ENCODE measurements around the gene BCAT1. TPM values are rescaled to one million over a fixed set of nuclear protein-coding genes. Genes with fewer than 3 reads are reported as not detected.

BCAT1 gene, protein sequence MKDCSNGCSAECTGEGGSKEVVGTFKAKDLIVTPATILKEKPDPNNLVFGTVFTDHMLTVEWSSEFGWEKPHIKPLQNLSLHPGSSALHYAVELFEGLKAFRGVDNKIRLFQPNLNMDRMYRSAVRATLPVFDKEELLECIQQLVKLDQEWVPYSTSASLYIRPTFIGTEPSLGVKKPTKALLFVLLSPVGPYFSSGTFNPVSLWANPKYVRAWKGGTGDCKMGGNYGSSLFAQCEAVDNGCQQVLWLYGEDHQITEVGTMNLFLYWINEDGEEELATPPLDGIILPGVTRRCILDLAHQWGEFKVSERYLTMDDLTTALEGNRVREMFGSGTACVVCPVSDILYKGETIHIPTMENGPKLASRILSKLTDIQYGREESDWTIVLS
- total RNA-seq = 40.8 TPM
- long read RNA-seq, full-length matches to known transcripts = 13 of 25 reads
- long read RNA-seq, partial matches to known transcripts = 1 of 25 reads
- long read RNA-seq, other reads (novel, unspliced or antisense) = 11 of 25 reads

DNA sequence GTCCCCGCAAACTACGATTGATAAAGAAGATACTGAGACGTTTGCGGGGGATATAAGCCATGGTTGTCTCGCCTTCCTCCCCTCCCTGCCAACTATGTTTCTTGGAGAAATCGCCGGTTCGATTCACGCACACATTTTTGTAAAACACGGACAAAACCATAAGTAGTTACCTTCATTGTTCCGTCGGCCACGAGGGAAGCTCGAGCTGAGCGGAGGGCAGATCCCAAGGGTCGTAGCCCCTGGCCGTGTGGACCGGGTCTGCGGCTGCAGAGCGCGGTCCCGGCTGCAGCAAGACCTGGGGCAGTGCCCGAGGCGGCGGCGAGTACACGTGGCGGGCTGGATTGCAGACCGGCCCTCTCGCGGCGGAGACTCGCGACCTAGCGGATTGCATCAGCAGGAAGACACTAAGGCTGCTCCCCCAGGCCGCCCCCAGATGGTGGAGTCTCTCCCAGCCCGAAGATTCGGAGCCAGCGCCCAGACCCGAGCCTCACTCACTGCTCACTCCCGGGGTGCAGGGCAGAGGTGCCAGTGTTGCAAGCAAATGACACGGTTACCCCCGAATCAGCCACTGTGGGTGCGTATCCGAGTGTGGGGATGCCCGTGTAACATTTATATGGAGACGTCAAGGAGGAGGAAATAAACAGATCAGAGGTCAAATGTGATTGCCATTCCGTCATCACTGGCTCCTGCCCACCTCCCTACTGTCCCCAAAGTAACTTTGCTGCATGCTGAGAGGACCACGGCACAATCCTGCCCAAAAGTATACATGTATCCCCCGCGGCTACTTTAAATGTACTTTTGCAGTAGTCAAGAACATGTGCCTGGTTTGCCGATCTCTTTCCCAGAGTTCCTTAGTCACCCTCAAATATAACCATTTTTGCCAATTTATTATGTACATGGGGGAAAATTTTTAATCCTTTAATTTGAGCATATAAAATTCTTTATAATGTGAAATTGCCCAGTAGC, at the start of gene BCAT1:
BCAT1 (minus strand) TSS at position 345 of the 966 bp plus-strand sequence; CDS start at position 176, 169 bp downstream.
- peak; percentile 92 for DNase-seq (ENCODE audit: low spot score)

DNA sequence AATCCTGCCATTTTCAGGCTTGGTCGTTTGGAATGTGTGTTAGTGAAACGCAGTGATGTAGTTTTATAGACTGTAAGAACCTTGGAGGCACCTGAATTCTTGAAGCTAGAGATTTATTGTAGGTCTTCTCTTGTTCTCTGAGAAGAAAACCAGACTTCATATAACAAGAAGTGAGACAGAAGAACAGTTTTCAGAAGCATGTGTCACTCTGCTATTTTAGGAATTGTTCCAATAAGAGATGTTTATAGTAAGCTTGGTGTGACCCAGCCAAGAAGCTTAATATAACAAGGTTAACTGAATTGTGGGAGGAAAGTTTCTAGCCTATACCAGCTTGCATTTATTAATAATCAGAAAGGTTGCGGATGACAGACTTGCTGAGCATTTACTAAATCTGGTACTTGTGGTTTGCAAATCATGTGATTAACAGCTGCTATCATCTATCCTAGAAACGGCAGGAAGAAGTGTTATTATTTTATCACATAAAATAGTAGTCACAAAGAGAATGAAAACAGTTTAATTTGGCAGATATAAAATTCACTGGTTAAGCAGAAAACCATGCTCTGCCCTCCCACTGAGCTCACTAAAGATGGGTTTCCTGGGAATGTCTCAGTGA, 49.2 kb upstream of the BCAT1 start:
- no peak for DNase-seq (ENCODE audit: low spot score)

DNA sequence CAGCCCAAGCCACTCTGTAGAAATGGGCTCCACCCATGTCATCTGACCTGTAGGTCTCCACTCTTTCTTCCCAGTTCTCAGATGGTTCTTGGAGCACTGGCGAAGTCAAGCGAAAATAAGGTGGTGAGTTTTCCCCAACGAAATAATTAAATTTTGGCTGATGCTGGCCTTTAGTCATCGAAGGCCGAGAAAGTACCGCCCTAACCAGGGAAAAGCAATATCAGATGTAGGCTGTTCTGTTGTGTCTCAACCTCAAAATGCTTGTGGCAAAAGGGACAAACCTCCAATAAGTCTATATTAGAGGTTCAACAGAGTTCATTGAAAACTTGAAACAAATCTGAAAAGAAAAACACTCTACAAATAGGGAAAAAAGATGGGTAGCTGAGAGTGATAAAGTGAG, 48.6 kb upstream of the BCAT1 start:
- no peak for DNase-seq (ENCODE audit: low spot score)

DNA sequence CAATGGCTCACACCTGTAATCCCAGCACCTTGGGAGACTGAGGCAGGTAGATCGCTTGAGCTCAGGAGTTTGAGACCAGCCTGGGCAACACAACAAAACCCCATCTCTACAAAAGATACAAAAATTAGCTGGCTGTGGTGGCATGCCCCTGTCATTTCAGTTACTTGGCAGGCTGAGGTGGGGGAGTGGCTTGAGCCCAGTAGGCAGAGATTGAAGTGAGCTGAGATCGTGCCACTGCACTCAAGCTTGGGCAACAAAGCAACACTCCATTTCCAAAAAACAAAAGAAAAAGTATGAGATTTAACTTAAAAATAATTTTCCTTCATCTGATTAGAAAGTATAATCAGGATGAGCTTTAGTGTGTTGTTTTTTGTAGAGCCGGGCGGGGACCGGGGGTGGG, 47.9 kb upstream of the BCAT1 start:
- DNase-seq (ENCODE audit: low spot score) = no peak

DNA sequence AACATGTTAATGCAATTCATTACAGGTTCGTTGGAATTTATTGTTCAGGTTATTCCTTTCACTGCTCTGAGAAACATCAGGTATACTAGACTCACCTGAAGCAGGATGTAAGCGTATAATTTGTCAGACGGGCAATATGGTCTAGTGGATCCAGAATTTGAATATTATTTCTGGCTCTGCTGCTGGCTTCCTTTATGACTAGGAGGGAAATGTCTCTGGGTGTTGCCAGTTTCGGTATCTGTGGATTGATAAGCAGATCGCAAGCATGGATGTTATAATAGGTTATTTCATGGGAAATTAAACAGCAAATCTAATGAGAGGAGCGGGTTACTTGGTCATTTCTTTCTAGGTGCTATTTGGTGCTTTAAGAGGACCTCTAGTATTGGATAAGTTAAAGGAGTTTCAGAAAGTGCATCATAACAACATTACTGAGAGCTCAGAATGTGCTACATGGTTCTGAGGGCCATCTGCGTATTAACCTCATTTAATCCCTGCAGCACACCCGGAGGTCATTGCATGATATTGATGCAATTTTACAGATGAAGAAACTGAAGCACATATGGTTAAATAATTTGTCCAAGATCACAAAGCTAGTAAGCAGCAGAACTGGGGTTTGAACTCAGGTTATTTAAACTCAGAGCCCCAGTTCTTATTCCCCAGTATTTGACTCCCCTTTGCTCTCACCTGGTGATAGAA, 47.3 kb upstream of the BCAT1 start:
- no peak for DNase-seq (ENCODE audit: low spot score)

DNA sequence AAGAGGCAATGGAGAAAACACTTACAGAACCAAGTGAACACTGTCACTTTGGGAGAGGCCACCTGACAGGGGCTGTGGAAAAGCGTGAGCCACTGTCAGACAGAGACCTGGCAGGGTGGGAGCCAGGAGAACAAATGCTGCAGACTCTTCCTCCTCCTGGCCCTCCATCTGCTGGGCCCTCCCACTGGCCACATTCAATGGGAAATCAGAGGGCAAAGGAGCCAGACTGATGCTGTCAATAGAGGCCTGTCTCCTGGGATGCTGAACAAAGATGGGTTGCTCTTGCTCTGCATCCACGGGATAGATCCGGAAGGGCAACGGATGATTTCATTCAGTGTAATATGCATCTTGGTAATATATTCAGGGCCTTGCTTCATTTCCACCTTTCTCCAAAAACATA, 44.9 kb upstream of the BCAT1 start:
- DNase-seq (ENCODE audit: low spot score) = no peak

DNA sequence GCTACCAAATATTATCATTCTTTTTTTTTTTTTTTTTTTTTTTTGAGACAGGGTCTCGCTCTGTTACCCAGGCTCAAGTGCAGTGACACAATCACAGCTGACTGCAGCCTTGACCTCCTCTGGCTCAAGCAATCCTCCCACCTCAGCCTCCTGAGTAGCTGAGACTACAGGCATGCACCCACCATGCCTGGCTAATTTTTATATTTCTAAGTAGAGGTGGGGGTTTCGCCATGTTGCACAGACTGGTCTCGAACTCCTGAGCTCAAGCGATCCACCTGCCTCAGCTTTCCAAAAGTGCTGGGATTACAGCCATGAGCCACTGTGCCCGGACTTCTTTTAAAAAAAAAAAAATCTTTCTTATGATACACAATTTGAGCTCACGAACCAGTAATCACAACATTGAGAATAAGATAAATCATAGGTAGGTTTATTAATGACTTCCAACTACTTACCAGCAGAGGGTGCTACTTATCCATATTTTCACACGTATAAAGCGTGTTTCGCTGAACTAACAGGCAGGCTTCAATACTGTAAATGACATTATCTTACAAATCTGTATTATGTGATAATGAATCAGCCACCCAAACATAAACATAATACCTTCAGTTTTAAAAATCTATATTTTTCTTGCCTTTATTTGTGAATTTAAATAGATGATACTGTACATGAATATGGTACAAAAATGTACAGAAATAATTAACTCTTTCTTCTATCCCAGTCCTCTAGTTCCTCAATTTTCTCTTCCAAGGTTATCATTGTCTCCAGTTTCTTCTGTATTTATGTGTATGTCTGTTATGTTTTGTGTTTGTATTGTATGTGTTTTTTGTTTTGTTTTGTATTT, 42.5 kb upstream of the BCAT1 start:
- DNase-seq (ENCODE audit: low spot score) = no peak

DNA sequence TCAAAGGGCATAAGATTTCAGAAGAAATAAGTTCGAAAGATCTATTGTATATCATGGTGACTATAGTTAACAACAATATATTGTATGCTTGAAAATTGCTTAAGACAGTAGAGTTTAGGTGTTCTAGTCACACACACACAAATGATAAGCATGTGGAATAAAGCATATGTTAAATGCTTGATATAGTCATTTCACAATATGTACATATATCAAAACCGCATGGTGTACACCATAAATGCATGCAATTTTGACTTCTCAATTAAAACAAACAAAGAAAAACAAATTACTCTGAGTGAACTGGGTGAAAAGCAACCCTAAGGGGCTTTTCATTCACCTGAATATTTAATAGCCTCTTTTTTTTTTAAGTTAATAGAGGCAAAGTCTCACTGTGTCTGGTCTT, 40.3 kb upstream of the BCAT1 start:
- DNase-seq (ENCODE audit: low spot score) = no peak

DNA sequence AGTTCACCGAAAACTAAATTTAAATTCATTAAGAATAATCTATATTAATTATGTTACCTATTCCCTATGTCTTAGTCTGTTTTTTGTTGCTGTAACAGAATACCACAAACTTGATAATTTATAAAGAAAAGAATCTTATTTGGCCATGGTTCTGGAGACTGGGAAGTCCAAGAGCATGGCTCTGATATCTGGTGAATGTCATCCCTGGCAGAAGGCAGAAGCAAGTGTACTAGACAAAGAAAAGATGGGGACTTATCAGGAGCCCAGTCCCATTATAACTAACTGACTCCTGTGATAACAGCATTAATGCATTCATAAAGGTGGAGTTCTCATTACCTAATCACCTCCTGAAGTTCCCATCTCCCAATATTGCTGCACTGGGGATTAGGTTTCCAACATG, 33.3 kb upstream of the BCAT1 start:
- DNase-seq (ENCODE audit: low spot score) = no peak

DNA sequence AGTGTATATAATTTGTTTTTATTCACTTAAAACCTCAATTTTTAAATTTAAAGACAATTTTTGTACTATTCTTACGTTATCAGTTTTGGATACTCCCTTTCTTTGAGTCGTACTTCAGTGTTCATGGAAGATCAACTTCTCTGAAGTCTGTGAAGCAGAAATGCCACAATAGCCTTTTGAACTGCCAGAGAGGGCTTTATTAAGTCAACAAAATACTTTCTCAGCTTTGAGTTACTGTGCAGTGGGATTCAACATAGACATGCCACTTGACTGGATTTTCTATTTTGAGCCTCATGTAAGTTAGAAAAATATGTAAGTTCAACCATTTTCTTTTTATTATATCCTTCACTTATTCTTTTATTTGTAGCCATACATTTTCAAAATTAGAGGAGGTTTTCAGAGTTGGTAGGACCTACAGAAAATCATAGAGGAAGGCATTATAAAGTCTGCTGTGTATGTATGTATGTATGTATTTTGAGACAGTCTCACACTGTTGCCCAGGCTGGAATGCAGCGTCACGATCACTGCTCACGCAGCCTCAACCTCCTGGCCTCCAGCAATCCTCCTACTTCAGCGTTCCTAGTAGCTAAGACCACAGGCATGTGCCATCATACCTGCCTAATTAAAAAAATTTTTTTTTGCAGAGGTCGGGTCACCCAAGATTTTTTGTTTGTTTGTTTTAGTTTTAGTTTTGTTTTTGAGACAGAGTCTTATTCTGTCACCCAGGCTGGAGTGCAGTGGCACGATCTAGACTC, 31.3 kb upstream of the BCAT1 start:
- DNase-seq (ENCODE audit: low spot score) = no peak

DNA sequence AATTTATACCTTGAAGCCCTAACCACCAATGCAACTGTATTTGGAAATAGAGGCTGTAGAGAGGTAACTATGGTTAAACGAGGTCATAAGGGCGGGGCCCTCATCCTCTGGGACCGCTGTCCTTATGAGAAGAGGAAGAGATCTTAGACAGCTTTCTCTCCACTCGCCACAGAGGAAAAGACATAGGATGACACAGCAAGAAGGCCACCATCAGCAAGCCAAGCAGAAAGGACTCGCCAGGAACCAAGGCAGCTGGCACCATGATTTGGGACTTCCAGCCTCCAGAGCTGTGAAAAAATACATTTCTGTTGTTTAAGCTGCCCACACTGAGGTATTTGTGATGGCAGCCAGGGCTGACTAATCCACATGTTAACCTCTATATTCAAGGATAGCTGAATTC, 30.4 kb upstream of the BCAT1 start:
- DNase-seq (ENCODE audit: low spot score) = no peak

DNA sequence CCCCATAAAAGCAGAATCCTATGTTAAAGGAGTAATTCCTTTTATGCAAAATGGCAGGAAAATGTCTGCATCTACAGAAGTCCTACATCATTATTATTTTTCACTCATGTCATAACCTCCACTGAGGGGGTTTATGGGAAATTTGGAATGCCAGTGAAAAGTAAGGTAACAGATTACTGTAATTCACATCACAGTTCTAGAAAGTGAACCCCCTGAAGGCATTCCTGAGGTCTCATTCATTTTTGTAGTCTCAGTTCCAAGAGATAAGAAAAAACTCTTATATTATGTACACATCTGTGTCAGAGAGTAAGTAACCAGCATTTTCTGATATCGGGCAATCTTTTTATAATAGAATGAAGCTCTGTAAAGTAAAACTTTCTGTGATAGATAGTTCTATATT, 28.8 kb upstream of the BCAT1 start:
- no peak for DNase-seq (ENCODE audit: low spot score)

DNA sequence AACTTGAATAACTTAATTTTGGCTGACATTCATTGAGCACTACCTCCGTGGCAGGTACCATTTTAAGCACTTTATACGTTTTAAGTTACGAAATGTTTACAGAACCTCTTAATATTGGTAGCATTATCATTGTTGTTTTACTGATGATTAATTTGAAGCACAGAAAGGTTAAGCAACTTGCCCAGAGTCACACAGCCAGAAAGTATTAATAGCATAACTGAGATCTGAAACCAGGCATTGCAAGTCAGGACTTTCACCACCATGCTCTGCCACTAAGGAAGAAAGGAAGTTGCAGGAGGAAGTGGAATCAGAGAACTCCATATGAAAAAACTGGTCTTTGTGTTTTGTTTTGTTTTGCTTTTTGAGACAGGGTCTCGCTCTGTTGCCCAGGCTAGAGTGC, 28.2 kb upstream of the BCAT1 start:
- DNase-seq (ENCODE audit: low spot score) = no peak

DNA sequence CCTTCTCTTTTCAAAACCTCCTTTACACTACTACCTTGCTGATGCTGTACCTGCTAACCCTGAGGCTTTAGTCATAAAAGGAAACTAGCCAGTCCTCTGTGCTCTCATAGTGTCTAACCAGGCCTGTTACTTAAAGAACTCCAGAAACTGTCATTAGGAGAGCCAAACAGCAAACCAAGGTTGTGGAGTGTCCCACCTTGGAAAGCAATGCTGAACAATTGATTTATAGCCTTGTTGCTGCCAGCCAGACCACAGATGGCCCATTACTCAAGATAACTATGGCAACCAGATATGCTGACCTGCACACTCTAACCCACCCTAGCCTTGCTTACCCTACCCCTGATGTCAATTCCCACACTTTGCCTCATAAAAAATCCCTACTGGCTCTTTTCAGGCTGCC, 26.5 kb upstream of the BCAT1 start:
- no peak for DNase-seq (ENCODE audit: low spot score)

DNA sequence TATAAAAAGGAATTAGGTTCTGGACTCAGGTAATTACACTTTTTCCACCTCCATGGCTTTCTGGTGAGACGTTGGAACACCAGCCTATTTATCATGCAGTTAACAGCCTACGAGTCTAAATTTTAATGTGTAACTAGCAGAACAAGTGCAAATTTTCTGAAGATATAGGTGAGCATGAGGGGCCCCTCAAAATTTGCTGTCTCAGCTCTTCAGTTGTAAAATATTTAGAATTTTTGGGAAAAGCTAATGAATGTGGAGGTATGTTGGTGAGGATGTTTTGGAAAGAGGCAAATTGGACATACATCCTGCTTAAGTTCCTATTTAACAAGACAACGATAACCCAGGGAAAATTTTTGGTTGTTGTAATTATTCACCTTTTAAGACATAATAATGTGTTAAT, 25.3 kb upstream of the BCAT1 start:
- DNase-seq (ENCODE audit: low spot score) = no peak

DNA sequence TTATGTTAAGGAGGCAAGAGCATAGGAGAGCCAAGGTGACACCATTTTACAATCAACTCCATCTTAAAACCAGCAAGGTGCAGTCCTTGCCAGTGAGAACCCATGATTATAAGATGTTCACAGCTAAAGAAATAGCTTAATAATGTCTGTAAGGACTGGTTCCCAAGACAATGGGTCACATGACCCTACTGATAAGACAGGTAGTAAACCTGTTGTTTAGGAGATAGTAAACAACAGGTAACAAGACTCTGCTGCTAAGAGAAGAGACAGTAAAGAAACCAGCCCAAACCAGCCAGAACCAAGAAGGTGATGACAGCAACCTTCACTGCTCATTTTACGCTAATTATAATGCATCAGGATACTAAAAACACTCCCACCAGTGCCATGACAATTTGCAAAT, 23.2 kb upstream of the BCAT1 start:
- no peak for DNase-seq (ENCODE audit: low spot score)

DNA sequence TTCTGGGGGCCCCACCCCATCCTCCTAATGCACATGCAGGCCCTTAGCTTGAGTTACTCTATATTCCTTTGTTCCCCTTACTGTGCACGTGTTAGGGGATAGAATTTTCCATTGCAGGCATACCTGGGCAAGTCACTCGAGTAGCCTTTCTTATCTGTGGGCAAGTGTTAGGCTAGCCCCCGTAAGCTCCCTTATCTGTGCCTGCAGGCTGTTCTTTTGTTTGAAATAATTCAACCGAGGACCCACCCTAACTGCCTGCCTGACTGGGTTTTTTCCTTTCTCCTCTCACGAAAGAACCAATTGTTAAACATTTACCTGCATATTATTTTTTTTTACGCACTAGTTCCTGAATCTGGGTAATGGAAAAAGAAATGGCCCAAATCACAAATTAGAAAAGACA, 21.3 kb upstream of the BCAT1 start:
- no peak for DNase-seq (ENCODE audit: low spot score)

DNA sequence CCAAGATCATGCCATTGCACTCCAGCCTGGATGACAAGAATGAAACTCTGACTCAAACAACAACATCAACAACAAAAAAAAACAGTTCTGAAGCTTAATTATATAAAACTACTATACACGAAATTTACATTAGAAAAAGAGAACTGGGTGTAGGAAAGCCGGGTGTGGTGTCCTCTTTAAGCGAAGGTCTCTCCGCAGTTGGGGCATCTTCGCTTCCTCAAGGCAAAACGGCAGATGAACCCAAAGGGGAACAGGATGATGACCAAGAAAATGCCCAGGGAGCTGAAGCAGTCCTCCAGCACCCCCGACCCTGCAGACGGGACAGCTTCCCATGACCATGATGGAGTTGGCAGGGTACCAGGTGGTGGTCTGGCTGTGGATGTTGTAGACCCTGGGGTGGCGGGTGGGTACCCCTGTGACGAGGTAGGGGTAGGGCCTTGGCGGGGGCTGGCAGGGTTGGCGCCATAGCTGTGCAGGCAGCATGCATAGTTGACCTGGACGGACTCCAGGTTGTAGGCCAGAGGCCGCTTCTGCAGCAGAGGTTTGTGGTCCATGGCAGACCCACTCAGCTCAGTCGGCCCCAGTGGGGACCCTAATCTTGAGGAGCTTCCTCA, 18.2 kb upstream of the BCAT1 start:
- no peak for DNase-seq (ENCODE audit: low spot score)

DNA sequence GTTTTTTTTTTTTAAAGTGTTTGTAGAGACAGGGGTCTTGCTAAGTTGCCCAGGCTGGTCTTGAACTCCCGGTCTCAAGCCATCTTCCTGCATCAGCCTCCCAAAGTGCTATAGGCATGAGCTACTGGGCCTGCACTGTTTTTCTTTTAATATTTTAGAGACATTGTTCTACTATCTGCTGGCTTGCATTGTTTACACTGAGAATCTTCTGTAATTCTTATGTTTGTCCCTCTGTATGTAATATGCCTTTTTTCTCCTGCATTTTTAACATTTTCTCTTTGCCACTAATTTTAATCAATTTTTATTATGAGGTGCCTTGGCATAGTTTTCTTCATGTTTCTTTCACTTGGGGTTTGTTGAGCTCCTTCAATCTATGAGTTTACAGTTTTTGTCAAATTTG, 15.4 kb upstream of the BCAT1 start:
- no peak for DNase-seq (ENCODE audit: low spot score)
